Psoas muscle (tissue), 8 donors: Measurements from ENCODE around the gene TTLL11. TPM values are rescaled to one million over a fixed set of nuclear protein-coding genes. Genes with fewer than 3 reads are reported as not detected.

Experiments
- ATAC-seq, 4 donors: fragments of 200-7000 bp; cut with Tn5 transposase; one replicate each; pipeline ENCODE4 v1.9.1; 2020; ENCODE audit warnings: moderate library complexity in 3 of 4, mild to moderate bottlenecking in 2 of 4
- DNase-seq, 2 donors: peaks; one replicate each; pipeline ENCODE4 v3.0.0-alpha.2; 2020
- H3K27ac ChIP-seq: fragments of 200-600 bp; one replicate; pipeline ENCODE4 v1.8.0; 2022
- H3K27me3 ChIP-seq, 3 donors: fragments of 200-600 bp in 1 of 3; one replicate each; pipeline versions ENCODE4 v1.6.1 to v1.8.0; 2013 to 2022; ENCODE audit warnings: low read length in 2 of 3, mild to moderate bottlenecking in 2 of 3, moderate library complexity in 1 of 3; ENCODE audit not compliant: insufficient read depth in 3 of 3
- H3K36me3 ChIP-seq, 2 donors: fragments of 200-600 bp in 1 of 2; one replicate each; pipeline versions ENCODE4 v1.6.1 to v1.8.0; 2013 to 2022; ENCODE audit warnings: low read depth in 1 of 2, mild to moderate bottlenecking in 1 of 2, moderate library complexity in 1 of 2; ENCODE audit not compliant: insufficient read depth in 1 of 2
- H3K4me1 ChIP-seq: fragments of 200-600 bp; one replicate; pipeline ENCODE4 v1.8.0; 2022
- H3K4me3 ChIP-seq: fragments of 200-600 bp; one replicate; pipeline ENCODE4 v1.8.0; 2022; ENCODE audit warnings: mild to moderate bottlenecking
- H3K9me3 ChIP-seq: fragments of 200-600 bp; one replicate; pipeline ENCODE4 v1.8.0; 2022
- CTCF ChIP-seq: fragments of 200-600 bp; IDR thresholded peaks from one replicate; pipeline ENCODE4 v1.8.0; 2022; ENCODE audit warnings: antibody characterized with exemption
- WGBS, 3 donors: extraction: QIAGEN DNeasy Blood & Tissue Kit; methylation state at CpG; one replicate each; pipeline versions ENCODE4 v1.1.6 to v1.1.7; 2013; 5-methylcytosine and 5-hydroxymethylcytosine counted together
- intact Hi-C, 2 donors: fragments of 100-400 bp; cut with DNase I; formaldehyde crosslinking; loops; one replicate each; pipeline versions ENCODE4 v1.11.0 to v1.14.2; 2022
- polyA plus RNA-seq, 3 donors: library from polyadenylated mRNA; stranded (reverse); fragments of 200-250 nt; gene quantifications; one replicate each; pipeline ENCODE4 v1.2.3, GENCODE V29; 2013
- total RNA-seq, 4 donors: library from RNA; stranded (reverse); fragmentation: NEBNext Ultra II Directional in 2 of 4; extraction: Animal tissue kit (Norgen Biotek cat#: 25700) in 2 of 4; gene quantifications; one replicate each; pipeline versions ENCODE4 v1.2.1 to v1.2.4, GENCODE V29; 2021 to 2023
- donor health status: healthy with polysubstance abuse.
- donor health status: DM: no; HTN: no; CAD: no; lungs with moderate emphysema.
- donor health status: Bipolar disorder and iron deficiency.
- donor health status: healthy.
- donor health status: DM: yes; HTN: yes; CAD: no.
- donor health status: DM: no; HTN: no; CAD: no.
- donor health status: DM: no; HTN: no; CAD: no.
- donor health status: DM: yes; HTN: yes; CAD: no.

TTLL11 gene
- total and polyA plus RNA-seq, 7 donors: 15.1 to 56.4 (median 19.3) TPM

GRCh38 chr9:121945281-121945680 lies 147.8 kb downstream of the TTLL11 start:
- Histone ChIP-seq H3K9me3 (no peaks in the 10 kb centered on the region), H3K4me1 (no peaks in the 10 kb centered on the region), H3K36me3 (no peaks in the 10 kb centered on the region), H3K27me3 (no peaks in the 10 kb centered on the region), H3K4me3 (no peak overlapping the region), H3K27ac (no peak overlapping the region)
- no peak for TF ChIP-seq CTCF
- no peak for ATAC-seq
- DNase-seq: no peak
- intact Hi-C loops: no loop called here
- WGBS, 3 donors: 76 to 90% (median 81%) methylated on average over 4 of the region's 4 CpGs

- DNase-seq: no peak
- H3K4me3 ChIP-seq: no peak overlapping the region
- TF ChIP-seq CTCF: no peak
- H3K9me3 ChIP-seq: no peaks in the 10 kb centered on the region
- H3K27ac ChIP-seq: no peak overlapping the region
- H3K4me1 ChIP-seq: no peaks in the 10 kb centered on the region
- no peaks in the 10 kb centered on the region for H3K27me3 ChIP-seq
- intact Hi-C loops: no loop called here
- no peak for ATAC-seq
- no peaks in the 10 kb centered on the region for H3K36me3 ChIP-seq
- 67 to 72% (median 72%) methylated on average over 5 of the region's 5 CpGs for WGBS, 3 donors
These were observed 148.4 kb downstream of the TTLL11 start for GRCh38 chr9:121944711-121945191.

GRCh38 chr9:121943463-121943862 lies 149.6 kb downstream of the TTLL11 start:
- no peak overlapping the region for H3K4me3 ChIP-seq
- H3K36me3 ChIP-seq: no peaks in the 10 kb centered on the region
- no peak for TF ChIP-seq CTCF
- no peaks in the 10 kb centered on the region for H3K27me3 ChIP-seq
- intact Hi-C loops: no loop called here
- no peaks in the 10 kb centered on the region for H3K4me1 ChIP-seq
- no peak for ATAC-seq
- H3K27ac ChIP-seq: no peak overlapping the region
- WGBS, 3 donors: 95 to 100% (median 98%) methylated on average over 2 of the region's 2 CpGs
- H3K9me3 ChIP-seq: no peaks in the 10 kb centered on the region
- no peak for DNase-seq

- intact Hi-C loops: no loop called here
- WGBS, 3 donors: 95 to 96% (median 95%) methylated on average over 15 of the region's 15 CpGs
- Histone ChIP-seq H3K4me1 (no peaks in the 10 kb centered on the region), H3K9me3 (no peaks in the 10 kb centered on the region), H3K27ac (no peak overlapping the region), H3K36me3 (no peaks in the 10 kb centered on the region), H3K27me3 (no peaks in the 10 kb centered on the region), H3K4me3 (no peak overlapping the region)
- DNase-seq: no peak
- TF ChIP-seq CTCF: no peak
- no peak for ATAC-seq
These were observed 150.2 kb downstream of the TTLL11 start for GRCh38 chr9:121942866-121943382.

- no peak overlapping the region for H3K27ac ChIP-seq
- no peak overlapping the region for H3K4me3 ChIP-seq
- DNase-seq: no peak
- no peaks in the 10 kb centered on the region for H3K9me3 ChIP-seq
- H3K4me1 ChIP-seq: no peaks in the 10 kb centered on the region
- intact Hi-C loops: no loop called here
- TF ChIP-seq CTCF: no peak
- 93 to 94% (median 94%) methylated on average over 7 of the region's 7 CpGs for WGBS, 3 donors
- no peak for ATAC-seq
- no peaks in the 10 kb centered on the region for H3K36me3 ChIP-seq
- no peaks in the 10 kb centered on the region for H3K27me3 ChIP-seq
These were observed 150.8 kb downstream of the TTLL11 start for GRCh38 chr9:121942313-121942712.
